HG02840 (cell line): ENCODE measurements around the gene DLL1.
"Not testable (repeated sequence)": the region's sequence is repeated elsewhere in the genome, so short reads cannot be mapped to it uniquely, and the experiment has no call there.

Source experiments
- ATAC-seq: cut with Tn5 transposase; IDR thresholded peaks from one replicate; pipeline ENCODE4 v1.9.1; 2021; ENCODE audit warnings: mild to moderate bottlenecking, moderate library complexity, moderate number of reproducible peaks; ENCODE audit not compliant: unreplicated experiment, low FRiP score

DLL1 gene, protein sequence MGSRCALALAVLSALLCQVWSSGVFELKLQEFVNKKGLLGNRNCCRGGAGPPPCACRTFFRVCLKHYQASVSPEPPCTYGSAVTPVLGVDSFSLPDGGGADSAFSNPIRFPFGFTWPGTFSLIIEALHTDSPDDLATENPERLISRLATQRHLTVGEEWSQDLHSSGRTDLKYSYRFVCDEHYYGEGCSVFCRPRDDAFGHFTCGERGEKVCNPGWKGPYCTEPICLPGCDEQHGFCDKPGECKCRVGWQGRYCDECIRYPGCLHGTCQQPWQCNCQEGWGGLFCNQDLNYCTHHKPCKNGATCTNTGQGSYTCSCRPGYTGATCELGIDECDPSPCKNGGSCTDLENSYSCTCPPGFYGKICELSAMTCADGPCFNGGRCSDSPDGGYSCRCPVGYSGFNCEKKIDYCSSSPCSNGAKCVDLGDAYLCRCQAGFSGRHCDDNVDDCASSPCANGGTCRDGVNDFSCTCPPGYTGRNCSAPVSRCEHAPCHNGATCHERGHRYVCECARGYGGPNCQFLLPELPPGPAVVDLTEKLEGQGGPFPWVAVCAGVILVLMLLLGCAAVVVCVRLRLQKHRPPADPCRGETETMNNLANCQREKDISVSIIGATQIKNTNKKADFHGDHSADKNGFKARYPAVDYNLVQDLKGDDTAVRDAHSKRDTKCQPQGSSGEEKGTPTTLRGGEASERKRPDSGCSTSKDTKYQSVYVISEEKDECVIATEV

DNA sequence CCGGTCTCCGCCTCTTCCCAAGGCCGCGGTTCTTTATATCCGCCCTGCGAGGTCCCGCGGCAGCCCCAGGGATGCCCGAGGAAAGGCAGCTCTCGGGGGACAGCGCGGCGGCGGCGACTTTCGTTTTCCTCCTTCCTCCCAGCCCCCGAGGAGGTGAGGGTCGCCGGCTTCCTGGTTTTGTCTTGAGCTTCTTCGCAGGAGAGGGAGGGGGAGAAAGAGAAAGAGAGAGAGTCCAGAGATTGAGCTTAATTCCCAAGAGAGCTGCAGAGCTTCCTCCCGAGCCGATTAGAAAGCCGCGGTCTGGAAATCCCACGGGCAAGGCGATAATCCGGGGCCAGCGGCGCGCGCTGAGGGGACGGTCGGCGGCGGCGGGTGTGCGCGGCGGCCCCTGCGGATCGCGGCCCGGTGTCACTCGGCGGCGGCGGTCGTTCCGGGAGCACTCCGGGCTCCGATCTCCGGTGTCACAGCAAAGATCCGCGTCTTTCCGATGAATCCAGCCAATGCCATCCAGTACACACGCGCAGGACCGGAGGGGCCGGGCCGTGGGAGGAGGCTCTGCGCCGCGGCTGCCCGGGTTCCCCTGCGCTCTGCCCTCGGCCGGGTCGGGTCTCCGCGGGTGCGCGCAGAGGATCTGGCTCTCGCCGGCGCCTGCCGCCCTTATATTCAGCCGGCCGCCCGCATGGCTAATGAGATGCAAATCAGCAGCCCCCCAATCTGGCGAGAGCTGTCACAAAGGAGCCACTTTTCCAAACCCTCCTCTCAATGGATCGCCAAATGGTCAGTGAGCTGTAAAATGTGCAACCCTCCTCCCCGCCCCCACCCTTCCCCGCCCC is at the start of gene DLL1:
Gene DLL1, minus strand, starts transcription at position 783 of the 833 bp plus-strand sequence. CDS start 939 bp downstream, outside the sequence.
- ATAC-seq: no peak

DNA sequence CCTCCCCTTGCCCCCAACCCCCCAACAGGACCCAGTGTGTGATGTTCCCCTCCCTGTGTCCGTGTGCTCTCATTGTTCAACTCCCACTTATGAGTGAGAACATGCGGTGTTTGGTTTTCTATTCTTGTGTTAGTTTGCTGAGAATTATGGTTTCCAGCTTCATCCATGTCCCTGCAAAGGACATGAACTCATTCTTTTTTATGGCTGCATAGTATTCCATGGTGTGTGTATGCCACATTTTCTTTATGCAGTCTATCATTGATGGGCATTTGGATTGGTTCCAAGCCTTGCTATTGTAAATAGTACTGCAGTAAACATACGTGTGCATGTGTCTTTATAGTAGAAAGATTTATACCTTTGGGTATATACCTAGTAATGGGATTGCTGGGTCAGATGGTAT is 44.3 kb upstream of the DLL1 start:
- not testable (repeated sequence) for ATAC-seq

DNA sequence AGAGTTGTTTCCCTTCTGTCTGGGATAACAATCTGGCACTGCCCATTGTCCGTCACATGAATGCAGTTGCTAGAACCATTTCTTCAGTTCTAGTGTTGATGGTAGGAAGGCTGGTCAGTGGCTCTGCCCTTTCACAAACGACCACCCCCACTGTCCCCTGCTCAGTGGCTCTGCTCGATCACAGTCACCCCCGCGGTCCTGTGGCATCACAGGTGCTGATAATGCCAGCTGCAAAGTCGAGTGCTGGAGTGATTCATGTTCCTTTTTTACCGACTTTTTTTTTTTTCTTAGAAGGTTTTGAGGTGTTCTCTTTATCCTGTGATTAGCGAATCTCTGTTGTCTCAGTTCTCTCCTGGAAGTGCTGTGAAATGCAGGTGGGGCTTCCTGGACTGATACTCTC is 38.4 kb upstream of the DLL1 start:
- ATAC-seq: no peak

DNA sequence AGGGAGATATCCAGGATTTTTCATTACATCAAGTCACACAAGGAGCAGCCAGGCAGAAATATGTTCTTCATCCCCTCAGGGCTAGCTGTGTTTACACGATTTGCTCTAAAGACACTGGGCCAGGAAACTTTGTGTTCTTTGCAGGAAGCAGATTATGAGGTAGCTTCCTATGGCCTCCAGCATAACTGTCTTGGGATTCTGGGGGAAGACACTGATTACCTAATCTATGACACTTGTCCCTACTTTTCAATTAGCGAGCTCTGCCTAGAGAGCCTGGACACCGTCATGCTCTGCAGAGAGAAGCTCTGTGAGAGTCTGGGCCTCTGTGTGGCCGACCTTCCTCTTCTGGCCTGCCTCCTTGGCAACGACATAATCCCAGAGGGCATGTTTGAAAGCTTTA is 26.8 kb upstream of the DLL1 start:
- ATAC-seq: no peak

DNA sequence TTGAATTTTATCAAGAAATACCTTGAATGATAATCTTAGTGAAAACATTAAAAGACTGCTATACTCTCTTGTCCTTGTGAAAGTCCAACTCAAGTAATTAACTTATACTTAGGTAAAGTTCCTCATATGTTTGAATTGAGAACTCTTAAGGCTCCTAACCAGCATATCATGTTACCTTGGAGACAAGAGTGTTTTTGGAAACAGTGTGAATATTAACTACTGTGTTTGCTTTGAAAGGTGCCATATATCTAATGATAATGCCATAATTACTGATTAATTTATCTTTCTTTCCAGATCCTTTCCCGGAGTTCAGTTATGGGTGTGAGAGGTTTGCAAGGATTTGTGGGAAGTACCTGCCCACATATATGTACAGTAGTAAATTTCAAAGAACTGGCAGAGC is 26.2 kb upstream of the DLL1 start:
- no peak for ATAC-seq

DNA sequence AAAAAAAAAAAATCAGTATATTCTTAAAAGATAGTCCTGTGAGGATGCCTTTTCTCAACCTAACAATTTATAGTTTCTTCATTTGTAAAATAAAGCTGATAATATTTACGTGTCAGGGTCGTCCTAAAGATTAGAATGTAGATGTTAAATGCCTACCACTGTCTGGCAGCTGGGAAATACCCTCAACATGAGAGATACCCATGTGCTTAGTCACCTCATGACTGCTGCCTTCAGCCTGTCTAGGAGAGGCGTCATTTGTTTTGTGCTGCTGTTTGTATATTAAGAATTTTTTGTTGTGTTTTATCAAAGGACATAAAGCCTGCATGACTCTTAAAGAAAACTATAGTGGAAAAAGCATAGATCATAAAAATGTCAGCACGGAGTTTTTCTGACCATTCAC is 25.2 kb upstream of the DLL1 start:
- ATAC-seq: no peak

DNA sequence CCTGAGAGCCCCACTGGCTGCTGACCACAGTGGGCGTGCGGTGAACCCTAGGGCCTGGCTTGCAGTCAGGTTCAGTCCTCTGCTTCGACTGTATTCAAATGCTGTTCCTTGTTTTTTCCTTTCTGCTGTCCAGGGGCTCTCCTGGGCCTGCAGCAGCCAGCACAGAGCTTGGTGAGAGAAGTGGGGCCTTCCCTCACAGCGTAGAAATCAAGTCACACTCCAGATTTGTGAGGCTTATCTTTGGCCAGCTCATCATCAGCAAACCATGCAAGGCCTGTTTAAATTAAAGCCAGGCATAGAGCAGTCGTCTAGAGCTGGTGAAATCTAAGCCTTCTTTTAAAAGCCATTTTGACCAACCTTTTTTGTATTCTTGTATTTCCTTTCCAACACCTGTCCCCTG is 24.1 kb upstream of the DLL1 start:
- ATAC-seq: no peak

DNA sequence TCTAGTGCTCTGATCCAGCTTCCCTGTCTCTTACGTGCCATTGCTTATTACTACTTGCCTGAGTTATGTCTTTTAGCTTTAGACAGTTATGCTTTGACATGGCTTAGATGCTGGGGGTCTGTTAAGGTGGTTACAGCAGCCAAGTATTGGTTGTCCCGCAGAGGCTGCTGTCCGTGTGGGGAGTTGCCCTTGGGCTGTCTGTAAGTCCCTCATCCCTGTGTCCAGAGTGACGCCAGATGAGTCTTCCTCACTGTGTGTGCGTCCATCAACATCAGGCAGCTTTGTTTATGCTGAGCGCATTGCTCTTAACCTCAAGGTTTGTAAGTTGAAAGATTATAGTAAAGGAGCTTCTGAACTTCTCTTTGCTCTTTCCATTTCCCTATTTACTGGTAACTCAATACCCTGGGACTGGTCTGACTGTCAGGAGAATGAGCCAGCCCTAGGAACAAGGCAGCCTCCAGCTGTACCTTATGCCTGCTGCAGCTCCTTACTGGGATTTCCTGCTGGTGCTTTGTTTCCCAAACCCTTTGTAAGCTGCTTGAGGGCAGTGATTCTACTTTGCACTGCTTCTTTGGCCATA is 22.9 kb upstream of the DLL1 start:
- no peak for ATAC-seq

DNA sequence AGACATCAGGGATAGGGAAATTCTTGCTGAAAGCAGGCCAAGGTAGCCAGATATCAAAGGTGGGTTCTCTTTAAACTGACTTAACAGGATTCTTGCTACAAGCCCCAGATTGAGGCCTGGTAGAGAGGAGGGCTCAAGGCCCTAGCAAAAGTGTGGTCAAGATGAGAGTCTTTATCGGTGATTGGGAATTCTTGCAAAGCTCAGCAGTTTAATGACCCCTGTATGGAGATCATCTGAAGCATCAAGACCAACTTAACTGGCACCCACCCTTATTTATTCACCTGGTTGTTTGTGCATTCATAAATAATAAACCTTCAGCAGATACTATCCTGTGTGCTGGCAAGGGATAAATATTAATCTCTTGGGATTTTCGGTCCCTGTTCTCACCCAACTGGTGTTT is 22.0 kb upstream of the DLL1 start:
- no peak for ATAC-seq

DNA sequence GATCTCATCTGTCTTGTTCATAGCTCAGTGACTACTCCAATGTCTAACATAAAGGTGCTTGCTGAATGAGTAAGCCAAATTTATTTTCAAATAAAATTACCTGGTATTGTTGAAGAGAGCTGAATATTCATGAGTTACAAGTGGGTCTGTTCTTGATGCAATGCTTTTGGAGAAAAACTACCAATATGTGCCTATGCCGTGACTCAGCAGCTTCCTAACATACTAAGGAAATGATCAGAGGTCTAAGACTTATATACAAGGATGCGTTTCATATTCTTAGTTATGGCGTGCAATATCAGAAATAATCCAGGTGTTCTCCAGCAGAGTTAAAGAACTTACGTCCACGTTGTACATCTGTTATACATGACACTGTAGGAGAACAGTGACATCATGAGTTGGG is 20.8 kb upstream of the DLL1 start:
- ATAC-seq: no peak

DNA sequence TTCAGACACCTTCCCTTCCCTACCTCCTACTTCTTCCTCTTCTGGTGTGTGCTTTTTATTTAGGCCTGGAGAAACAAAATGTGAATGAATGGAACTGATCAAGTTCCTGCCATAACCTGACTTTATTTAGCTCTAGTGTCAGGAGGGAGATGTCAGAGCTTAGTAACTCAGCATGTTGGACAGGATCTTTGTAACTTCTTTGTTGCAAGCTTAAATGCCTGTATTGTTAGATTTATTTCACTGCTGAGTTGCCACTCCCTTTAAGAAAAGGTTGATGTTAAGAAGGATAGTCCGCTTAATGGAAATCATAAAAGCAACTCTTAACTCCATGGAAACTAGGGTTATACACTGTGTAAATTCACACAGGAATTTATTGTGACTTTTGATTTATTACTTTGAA is 17.9 kb upstream of the DLL1 start:
- ATAC-seq: no peak

DNA sequence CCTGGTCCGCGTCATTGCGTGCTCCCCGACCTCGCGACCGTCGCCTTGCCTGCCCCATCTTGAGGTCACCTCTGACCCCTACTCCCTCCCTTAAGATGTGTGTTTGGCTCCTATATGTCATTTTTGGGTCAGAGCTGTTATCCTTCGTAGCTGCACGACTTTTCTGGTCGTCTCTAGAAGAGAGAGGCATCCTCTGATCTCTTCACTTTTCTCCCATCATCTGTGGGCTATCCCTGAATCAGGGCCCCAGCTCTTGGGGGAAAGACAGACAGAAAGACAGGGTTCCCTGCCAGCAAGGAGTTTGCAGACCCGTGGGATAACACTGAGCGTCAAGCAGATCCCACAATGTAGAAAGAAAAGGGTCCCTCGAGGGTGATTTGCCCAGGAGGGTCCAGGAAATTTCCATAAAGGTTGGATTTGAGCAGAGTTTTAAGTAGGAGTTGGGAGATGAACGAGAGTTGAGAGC is 16.2 kb upstream of the DLL1 start:
- ATAC-seq: no peak

DNA sequence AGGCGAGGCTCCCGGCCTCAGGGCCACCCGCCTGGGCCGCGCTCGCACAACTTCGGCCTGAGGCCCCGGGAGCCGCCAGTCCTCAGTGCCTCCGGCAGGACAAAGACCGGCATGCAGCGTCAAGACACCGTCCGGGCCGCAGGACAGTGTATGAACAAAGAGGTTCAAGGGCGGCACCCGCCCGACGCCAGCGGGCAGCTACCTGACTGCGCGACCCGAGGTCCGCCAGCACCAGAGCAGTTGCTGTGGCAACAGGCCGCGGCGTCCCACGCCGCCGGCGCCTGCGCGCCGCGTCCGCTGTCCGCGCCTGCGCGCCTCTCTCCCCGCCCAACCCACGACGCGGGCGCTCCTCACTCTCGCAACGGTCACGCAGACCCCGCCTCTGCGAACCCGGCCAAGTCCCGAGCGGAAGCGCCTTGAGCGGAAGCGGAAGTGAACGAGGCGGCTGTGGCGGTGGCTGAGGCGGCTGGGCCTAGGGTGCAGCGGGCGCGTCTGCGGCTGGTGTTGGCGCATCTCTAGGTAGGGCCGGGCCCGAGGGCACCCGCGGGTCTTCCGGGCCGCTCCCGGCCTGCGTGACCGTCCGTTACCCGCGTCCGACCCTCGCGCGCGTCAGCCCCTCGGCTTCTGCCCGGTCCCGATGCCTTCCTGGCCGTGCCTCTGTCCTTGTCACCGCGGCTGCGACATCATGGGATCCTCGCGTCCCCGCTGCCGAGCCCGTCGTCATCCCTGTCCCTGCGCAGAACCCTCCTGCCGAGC is 15.6 kb upstream of the DLL1 start, which contains the start of gene FAM120B:
Gene FAM120B, plus strand, starts transcription at position 435 of the 756 bp plus-strand sequence. CDS start 10,633 bp downstream, outside the sequence.
- ATAC-seq: peak; percentile 98

DNA sequence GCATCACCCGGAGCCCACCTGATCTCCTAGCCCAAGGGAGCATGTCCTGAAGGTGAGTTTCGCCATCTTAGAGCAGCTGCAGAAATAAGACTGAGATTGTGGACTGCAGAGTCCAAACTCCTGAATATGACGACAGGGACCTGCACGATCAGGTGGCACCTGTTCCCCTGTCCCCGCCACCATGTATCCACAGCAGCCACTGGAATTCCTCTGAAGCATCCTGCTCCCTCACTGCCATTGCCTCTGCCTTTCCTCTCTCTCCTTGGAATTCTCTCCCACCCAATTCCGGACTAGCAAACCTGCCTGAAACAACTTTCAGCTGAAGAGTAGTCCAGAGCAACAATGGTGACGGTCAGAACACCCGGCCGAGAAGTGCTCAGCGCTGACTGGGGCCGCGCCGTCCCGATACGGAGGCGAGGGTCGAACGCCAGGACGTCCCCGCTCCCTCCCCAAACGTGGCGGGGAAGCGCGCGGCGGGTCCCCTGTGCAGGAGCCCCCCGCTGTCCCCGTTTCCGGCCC is 15.0 kb upstream of the DLL1 start:
- no peak for ATAC-seq

DNA sequence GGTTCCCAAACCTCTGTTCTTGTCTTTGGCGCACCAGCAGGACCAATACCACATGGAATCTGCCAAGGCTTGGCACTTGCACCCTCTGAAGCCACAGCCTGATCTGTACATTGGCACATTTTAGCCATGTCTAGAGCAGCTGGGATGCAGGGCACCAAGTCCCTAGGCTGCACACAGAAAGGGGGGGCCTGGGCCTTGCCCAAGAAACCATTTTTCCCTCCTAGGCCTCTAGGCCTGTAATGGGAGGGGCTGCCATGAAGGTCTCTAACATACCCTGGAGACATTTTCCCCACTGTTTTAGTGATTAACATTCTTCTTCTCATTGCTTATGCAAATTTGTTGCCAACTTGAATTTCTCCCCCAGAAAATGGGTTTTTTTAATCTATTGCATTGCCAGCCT is 10.3 kb upstream of the DLL1 start:
- no peak for ATAC-seq

DNA sequence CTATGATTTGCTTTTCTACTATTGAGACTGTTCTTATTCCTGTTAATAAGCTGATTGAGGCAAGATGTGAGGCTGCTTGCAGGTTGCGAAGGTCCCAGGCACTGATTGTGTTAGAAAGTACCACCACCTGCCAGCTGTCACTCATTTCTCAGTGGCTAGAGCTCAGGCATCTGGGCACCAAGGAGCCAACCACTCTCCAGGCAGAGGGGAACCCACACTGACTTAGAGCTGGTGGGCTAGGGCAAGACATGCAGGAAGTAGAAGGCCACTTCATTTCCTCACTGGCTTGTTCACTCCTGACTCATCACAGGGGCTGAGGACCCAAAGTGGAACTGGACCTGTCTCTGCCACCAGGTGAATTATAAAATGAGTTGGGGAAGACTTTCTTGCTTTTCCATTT is 7.8 kb upstream of the DLL1 start:
- ATAC-seq: no peak

DNA sequence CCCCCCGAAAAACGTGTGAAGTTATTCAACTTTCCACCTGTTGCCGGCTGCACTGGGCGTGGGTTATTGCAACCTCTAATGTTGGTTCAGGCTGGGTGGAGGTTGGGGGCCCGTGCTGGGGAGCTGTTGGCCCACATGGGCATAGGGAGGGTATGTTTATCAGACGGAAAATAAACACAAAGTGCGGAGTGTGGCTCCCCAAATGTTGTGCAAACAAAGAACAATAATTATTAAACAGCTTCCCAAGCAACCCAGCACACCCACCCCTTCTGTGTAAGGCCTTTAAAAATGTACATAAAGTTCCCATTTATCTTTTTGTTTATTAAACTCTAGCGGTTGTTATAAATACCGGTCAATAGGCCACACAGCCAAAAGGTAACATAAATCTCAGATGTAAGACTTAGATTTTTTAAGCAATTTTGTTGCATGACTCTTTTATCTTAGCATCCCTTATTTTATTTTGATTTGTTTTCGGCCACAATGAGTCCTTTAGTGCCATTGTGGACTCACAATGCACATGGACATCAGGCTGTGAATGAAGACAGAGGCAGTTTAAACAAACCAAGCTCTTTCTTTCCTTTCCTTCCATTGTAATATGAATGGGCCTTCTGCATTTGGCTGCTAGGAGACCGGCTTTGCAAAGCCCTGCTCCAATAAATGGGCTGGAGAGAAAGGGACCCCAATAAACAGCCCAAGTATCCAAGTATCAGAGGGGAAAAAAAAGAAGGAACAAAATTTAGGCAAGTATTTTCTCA is 6.9 kb upstream of the DLL1 start:
- no peak for ATAC-seq

DNA sequence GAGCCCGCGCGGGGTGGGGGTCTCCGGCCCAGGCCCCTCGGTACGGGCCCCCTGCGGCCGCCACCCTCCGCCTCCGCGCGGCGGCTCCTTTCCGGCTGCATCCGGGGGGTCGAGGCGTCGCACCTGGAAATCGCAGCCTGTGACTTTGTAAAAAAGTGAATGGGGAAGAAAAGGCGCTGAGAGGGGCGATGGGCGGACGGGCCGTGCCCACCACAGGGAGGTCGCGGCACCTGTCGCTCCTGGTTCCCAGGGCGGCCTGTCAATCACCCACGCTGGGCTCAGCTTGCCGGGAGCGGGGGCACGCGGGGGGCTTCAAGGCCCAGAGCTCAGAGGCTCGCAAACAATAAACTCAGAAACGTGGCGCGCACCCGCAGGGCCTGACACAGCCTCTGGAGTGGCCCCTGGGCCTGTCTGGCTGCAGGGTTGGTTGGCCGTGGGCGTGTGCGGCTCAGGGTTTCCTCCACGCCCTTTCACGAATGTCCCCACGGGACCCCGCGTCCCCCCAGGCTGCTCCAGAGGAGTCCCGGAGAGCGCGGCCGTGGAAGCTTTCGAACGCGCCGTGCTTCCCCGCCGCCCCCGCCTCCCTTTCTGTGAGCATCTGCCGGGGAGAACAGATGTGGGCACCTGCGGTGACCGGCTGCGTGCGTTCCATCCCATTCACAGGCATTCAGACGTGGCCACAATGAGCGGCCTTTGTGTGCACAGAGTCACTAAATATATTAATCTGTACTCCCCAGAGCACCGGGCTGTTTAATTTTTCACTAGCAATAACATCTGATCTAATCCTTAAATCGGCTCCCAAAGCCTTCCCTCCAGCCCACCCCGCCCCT is 6.1 kb upstream of the DLL1 start:
- no peak for ATAC-seq
